GM12865 (cell line): Measurements from ENCODE around the gene TTC12.
A peak's percentile ranks its signal among the peaks of the same experiment; 100 is the strongest.

Source experiments
- DNase-seq: peaks from one replicate; pipeline ENCODE4 v3.0.0; 2010; ENCODE audit warnings: low read depth
- H3K4me3 ChIP-seq: 2 replicates; pipeline ENCODE4 v1.5.1; 2011; ENCODE audit warnings: mild to moderate bottlenecking, low read depth, low read length, control low read depth
- TF ChIP-seq, protein P1 (sequence below): IDR thresholded peaks from 2 replicates; pipeline ENCODE4 v1.5.1; 2011; ENCODE audit warnings: low read length, control low read depth, low read depth, inconsistent platforms; ENCODE audit not compliant: insufficient read depth; ENCODE audit errors: missing control alignments

Gene TTC12

DNA sequence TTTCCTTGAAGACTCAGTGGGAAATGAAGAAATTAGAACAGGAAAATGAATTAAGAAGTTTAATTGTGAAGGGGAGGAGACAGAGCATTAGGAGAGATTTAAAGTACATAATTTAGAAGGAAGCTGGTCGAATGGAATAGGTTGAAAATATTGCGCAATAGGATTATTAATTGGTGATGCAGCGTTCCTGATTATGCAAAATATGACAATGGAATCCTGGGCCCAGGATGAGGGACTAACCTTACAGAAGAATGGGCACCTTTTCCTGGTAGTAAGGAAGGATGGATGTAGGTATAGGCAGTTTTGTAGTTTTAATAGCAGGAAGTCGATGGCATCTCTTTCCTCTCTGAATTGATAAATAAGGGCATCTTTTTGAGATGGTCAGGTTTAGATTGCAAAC, 7.8 kb downstream of the TTC12 start:
- H3K4me3 ChIP-seq = no peak overlapping the region
- DNase-seq = no peak
- TF ChIP-seq, protein P1, sequence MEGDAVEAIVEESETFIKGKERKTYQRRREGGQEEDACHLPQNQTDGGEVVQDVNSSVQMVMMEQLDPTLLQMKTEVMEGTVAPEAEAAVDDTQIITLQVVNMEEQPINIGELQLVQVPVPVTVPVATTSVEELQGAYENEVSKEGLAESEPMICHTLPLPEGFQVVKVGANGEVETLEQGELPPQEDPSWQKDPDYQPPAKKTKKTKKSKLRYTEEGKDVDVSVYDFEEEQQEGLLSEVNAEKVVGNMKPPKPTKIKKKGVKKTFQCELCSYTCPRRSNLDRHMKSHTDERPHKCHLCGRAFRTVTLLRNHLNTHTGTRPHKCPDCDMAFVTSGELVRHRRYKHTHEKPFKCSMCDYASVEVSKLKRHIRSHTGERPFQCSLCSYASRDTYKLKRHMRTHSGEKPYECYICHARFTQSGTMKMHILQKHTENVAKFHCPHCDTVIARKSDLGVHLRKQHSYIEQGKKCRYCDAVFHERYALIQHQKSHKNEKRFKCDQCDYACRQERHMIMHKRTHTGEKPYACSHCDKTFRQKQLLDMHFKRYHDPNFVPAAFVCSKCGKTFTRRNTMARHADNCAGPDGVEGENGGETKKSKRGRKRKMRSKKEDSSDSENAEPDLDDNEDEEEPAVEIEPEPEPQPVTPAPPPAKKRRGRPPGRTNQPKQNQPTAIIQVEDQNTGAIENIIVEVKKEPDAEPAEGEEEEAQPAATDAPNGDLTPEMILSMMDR = no peak

DNA sequence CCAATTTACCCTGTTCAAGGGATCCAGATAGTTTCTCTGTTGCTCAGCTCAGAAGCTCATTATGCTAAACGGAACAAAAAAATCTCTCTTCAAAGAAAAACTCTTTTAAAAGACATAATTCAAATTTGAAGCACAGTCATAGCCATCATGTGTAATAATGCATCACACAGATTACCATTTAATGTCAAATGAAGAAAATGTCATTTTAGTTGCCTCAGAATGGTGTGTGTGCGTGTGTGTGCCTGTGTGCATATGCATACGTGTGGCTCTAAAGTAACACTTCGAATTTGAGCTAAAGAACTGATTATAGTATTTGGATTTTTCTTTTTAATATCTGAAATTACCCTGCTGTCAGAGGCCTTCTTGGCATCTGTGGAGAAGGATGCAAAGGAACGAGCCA, 9.9 kb downstream of the TTC12 start:
- no peak for DNase-seq
- no peak overlapping the region for H3K4me3 ChIP-seq
- TF ChIP-seq, protein P1 = no peak

DNA sequence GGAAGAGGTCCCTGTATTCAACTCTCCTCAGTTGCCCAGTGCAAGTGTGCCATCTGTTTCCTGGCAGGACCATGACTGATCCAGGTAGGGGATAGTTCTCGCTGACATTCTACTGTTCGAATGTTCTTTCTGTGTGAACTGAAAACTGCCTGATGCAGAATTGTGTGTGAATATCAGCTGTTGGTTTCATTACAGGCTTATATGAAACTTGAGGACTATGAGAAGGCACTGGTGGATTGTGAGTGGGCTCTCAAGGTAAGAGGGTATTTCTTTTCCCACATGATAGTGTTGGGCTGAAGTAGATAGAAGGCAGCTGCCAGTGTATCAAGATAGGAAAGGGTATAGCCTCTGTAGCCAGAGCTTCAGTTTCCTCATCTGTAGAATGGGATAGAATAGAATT, 15.3 kb downstream of the TTC12 start:
- peak; percentile 75 for DNase-seq
- TF ChIP-seq, protein P1 = no peak
- H3K4me3 ChIP-seq = no peak overlapping the region

DNA sequence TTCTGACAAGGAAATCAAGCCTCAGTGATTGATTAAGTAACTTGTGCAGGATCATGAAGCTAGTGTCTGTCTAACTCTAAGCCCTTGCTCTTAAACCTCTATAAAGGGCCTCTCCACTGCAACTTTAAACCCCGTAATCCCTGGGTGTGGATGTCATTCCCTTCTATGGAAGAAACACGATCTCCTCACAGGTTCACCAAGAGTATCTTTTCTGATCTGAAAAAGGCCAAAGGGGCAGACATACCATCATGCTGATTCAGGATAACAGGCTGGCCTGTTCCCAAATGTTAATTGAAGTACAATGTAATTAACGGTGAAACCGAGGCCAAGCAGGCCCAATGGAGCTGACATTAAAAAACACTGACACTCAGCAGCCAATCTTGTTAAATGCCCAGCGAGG, 17.1 kb downstream of the TTC12 start:
- no peak for DNase-seq
- TF ChIP-seq, protein P1 = no peak
- H3K4me3 ChIP-seq = no peak overlapping the region

DNA sequence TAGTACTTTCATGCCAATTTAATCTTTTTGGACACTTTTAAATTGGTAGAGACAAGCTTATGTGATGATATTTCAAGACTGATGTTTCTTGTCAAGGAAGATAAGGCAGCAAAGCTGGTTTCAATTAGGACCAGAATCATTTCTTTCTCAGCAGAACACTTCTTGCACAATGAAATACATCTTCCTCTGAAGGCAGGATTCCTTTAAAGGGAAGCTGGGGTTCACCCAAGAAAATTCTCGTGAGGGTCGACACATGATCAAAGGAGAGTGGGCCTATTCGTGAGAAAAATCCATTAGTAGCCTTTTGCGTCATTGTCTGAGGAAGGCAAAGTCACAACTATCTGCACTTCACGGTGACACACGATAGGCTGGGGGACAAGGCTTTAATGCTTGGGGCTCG, 17.6 kb downstream of the TTC12 start:
- TF ChIP-seq, protein P1 = no peak
- no peak overlapping the region for H3K4me3 ChIP-seq
- no peak for DNase-seq

DNA sequence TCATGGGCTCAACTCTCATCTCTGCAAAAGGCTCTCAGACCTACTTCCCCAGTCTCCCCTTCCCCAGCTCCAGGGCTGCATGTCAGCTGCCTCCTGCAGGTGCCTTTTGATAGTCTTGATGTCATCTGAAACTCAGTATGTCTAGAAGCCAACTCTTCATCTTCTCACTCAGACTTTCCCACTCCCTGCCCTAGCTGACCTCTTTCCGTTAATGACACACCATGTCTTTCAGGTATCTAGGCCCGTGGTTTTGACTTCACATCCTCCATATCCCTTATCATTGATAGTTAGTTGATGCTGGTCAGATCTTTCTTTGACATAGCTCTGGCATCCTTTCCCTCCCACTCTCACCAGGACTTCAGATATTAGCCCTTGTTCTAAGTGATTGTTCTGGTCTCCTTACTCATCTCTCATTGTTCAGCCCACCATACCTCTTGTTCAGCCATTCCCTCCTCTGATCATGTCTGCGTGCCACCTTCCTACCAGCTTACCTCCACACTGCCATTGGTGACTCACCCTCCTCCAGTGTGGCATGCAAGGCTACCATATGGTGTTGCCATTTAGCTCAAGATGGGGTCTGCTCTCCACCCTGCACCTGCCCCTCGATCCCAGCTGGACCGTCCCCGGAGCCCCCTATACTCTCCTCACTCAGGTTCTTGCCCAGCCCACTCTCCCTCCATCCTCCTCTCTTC, 18.4 kb downstream of the TTC12 start:
- DNase-seq = peak; percentile 58
- TF ChIP-seq, protein P1 = no peak
- H3K4me3 ChIP-seq = no peak overlapping the region

DNA sequence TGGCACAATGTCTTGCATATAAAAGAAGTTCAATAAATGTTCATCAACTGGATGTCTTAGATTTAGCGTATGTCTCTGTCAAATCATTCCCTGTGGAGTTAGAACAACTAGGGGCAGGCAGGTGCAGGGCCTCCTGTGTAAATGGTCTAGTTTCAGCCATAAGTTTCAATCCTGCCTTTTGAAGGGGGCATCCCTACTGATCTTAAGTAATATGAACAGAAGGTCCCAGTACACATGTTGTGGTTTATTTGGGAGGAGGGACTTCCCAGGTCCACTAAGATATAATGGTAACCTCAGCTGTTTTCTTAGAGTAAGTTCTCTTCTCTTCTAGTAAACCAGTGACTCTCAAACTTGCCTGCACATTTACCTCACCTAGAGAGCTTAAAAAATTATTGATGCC, 19.8 kb downstream of the TTC12 start:
- H3K4me3 ChIP-seq = no peak overlapping the region
- peak; percentile 73 for DNase-seq
- TF ChIP-seq, protein P1 = no peak
